ENCODE measurements around the gene ARHGEF2. TPM values are rescaled to one million over a fixed set of nuclear protein-coding genes. Genes with fewer than 3 reads are reported as not detected.

ARHGEF2 gene
- total and polyA plus RNA-seq, 2 of the 13 experiments (the other 11 are each of a cell fraction or from before 2014, with no cell fraction given): 16.1 to 32.1 TPM

- no peak for TF ChIP-seq ZNF414 (CRISPR knock-in tag; IDR thresholded peaks at IDR 0.05)
- peak; percentile 25; the same call in 1 of the 2 replicates for TF ChIP-seq RBFOX2 (IDR thresholded peaks at IDR 0.05; ENCODE audit: low read depth, low read length)
- TF ChIP-seq ZIK1 (CRISPR knock-in tag; IDR thresholded peaks at IDR 0.05; ENCODE audit: borderline replicate concordance, low read depth): no peak
- 0 out of 2 replicates have a peak, but pooled peaks have one; percentile 20 for TF ChIP-seq NFE2L1 (CRISPR knock-in tag; IDR thresholded peaks at IDR 0.05; ENCODE audit: borderline replicate concordance)
- no peak for TF ChIP-seq CBFB (CRISPR knock-in tag; IDR thresholded peaks at IDR 0.05)
- TF ChIP-seq MYC (CRISPR knock-in tag; IDR thresholded peaks at IDR 0.05; ENCODE audit: borderline replicate concordance): peak; percentile 35; the same call in 1 of the 2 replicates
These were observed 35.7 kb downstream of the ARHGEF2 start (continued) for GRCh38 chr1:155942578-155943141.

- Histone ChIP-seq H3K9ac (ENCODE audit: insufficient read depth, low read depth, low read length) (0 out of 2 replicates have a peak overlapping the region, but pooled peaks have one; percentile 67), H3K9me3 (ENCODE audit: low read length) (no peaks in the 10 kb centered on the region), H4K20me1 (ENCODE audit: insufficient read depth, low read length) (no peaks in the 10 kb centered on the region), H3K27ac (ENCODE audit: extremely low read length, insufficient read depth, low read length) (peak overlapping the region; percentile 84), H3K4me3 (replicated peaks in 1 of 3; ENCODE audit: insufficient read depth in 1 of 3, low read depth in 2 of 3, low read length in 3 of 3) (peak overlapping the region in 2 of 3 experiments; percentile 21 to 65; a peak in 3 of 6 replicates), H3K27me3 (ENCODE audit: control insufficient read depth in 1 of 2, insufficient read depth in 2 of 2, low read length in 2 of 2) (no peaks in the 10 kb centered on the region), H2AFZ (ENCODE audit: low read length) (no peak overlapping the region), H3K4me1 (ENCODE audit: insufficient read depth, low read length) (peaks cover 85% of the 10 kb centered on the region), H3K36me3 (replicated peaks in 1 of 2; ENCODE audit: control insufficient read depth in 1 of 2, insufficient read depth in 2 of 2, low read length in 2 of 2) (peaks cover 0 to 7% of the 10 kb centered on the region in 2 experiments; a peak in 2 of 5 replicates), H3K79me2 (ENCODE audit: insufficient read depth, low read length) (peaks cover 12% of the 10 kb centered on the region), H3K4me2 (ENCODE audit: low read depth, low read length) (peak overlapping the region; percentile 86)
- ATAC-seq (no peak), DNase-seq (ENCODE audit: low spot score) (no peak), FAIRE-seq (no peak)
- WGBS (ENCODE audit: low lambda C conversion rate): 95% methylated on average over 15 of the region's 29 CpGs
- intact Hi-C loops (cut with micrococcal nuclease; ENCODE audit: unreplicated experiment): loop anchor here (5.0 kb wide), 2 partner anchors 35 to 355 kb away; partner anchors contain the start of genes ARHGEF2, GLMP and VHLL
- CTCF ChIA-PET (ENCODE audit: low intra/inter-chr PET ratio, low total read pairs): no interaction called here
- BruUV-seq (replicated peaks): no TSS peak
- in situ Hi-C loops (cut with HindIII; ENCODE audit: extremely low pct_ligation_motif_present, low pct_unique_long_range_greater_than_20kb): loop anchor here (10.0 kb wide), 1 partner anchor 123 kb away; the partner anchor contains the start of gene RAB25
- POLR2A ChIA-PET: interaction anchor here (1.3 to 7.2 kb wide), 4 partner anchors 8 to 182 kb away, joined by 3 to 390 read pairs (median 27); partner anchors contain the start of genes ARHGEF2 and KHDC4
- TF ChIP-seq EP300 (IDR thresholded peaks at IDR 0.05; ENCODE audit: low read depth in 2 of 2, low read length in 2 of 2): no peak
- TF ChIP-seq EP300 (CRISPR knock-in tag; IDR thresholded peaks at IDR 0.05; ENCODE audit: borderline replicate concordance): no peak
- TF ChIP-seq ARID2 (CRISPR knock-in tag; IDR thresholded peaks at IDR 0.05; ENCODE audit: borderline replicate concordance): no peak
- TF ChIP-seq AGO2 (optimal IDR thresholded peaks at IDR 0.05; ENCODE audit: low read depth, low read length): peak; percentile 94
- TF ChIP-seq ZNF30 (CRISPR knock-in tag; IDR thresholded peaks at IDR 0.05): no peak
- TF ChIP-seq ZNF207 (IDR thresholded peaks at IDR 0.05; ENCODE audit: borderline replicate concordance): no peak
- no peak for TF ChIP-seq JUND (CRISPR knock-in tag; IDR thresholded peaks at IDR 0.05)
- no peak for TF ChIP-seq SSRP1 (CRISPR knock-in tag; IDR thresholded peaks at IDR 0.05)
- 0 out of 2 replicates have a peak, but pooled peaks have one; percentile 1 for TF ChIP-seq KDM2A (CRISPR knock-in tag; IDR thresholded peaks at IDR 0.05; ENCODE audit: borderline replicate concordance, low read depth)
- TF ChIP-seq JARID2 (CRISPR knock-in tag; IDR thresholded peaks at IDR 0.05; ENCODE audit: insufficient replicate concordance): no peak
- peak; percentile 59; the same call in 1 of the 2 replicates for TF ChIP-seq ZBTB4 (CRISPR knock-in tag; IDR thresholded peaks at IDR 0.05; ENCODE audit: borderline replicate concordance)
- no peak for TF ChIP-seq SNAPC5 (CRISPR knock-in tag; IDR thresholded peaks at IDR 0.05; ENCODE audit: borderline replicate concordance)
These were observed 36.4 kb downstream of the ARHGEF2 start for GRCh38 chr1:155941845-155942531.

Measured in HepG2 (cell line).